OCI-LY1 (cell line): ENCODE results near the gene NEDD4L.

Experiments used
- CTCF ChIP-seq: fragments of 200-600 bp; sonication (generic), shearing (Covaris generic); IDR thresholded peaks from 2 replicates; pipeline ENCODE4 v1.5.1; 2017; ENCODE audit warnings: mild to moderate bottlenecking, antibody characterized with exemption, low read length, moderate library complexity, mixed read lengths
- EZH2 ChIP-seq: fragments of 200-600 bp; sonication (generic), shearing (Covaris generic); IDR thresholded peaks from 2 replicates; pipeline ENCODE4 v1.8.0; 2017; ENCODE audit warnings: borderline replicate concordance, mixed run types, mild to moderate bottlenecking, antibody characterized with exemption, low read length, moderate library complexity, mixed read lengths

GRCh38 chr18:58299135-58299473 lies 255.1 kb downstream of the NEDD4L start:
- no peak for TF ChIP-seq CTCF
- no peak for TF ChIP-seq EZH2
